Raji (cell line): ENCODE measurements around the gene NPEPPS.
A peak's percentile ranks its signal among the peaks of the same experiment; 100 is the strongest.

Experiments
- POLR2A ChIP-seq: IDR thresholded peaks from 2 replicates; pipeline ENCODE4 v1.6.1; 2011; ENCODE audit warnings: low read depth, low read length, control low read depth; ENCODE audit not compliant: insufficient read depth

The NPEPPS gene

GRCh38 chr17:47629826-47630225 is 98.9 kb downstream of the NPEPPS start:
- TF ChIP-seq POLR2A = no peak

GRCh38 chr17:47630614-47631013 is 99.7 kb downstream of the NPEPPS start:
- no peak for TF ChIP-seq POLR2A

GRCh38 chr17:47632991-47633390 is 102.1 kb downstream of the NPEPPS start:
- no peak for TF ChIP-seq POLR2A

DNA sequence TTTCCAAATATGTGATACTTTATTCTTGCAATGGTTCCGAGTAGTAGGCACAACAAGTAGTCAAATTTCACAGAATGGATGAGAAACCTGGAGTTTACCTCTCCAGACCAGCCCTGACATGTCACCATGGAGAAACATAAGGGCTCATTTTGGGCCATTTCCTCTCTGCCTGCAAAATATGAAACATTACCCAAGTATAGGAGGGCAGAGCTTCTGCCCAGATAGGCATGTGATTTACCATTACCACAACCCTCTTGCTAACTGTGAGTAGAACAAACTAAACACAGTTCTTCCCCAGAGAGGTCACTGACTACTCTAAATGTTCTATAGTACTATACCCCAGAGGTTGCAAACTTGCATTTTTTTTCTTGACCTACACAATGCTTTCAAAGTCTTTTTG is 103.1 kb downstream of the NPEPPS start:
- TF ChIP-seq POLR2A = no peak

DNA sequence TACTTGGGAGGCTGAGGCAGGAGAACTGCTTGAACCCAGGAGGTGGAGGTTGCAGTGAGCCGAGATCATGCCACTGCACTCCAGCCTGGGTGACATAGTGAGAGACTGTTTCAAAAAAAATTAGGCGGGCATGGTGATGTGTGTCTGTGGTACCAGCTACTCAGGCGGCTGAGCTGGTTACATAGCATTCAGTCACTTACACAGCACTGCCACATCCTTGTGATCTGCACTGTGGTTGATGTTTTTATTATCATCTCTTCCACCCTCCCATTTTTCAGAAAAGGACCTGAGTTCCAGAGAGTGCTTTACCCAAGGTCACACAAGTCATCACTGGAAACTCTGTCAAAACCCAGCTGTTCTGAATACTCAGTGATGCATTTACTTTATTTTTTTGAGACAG is 104.0 kb downstream of the NPEPPS start:
- TF ChIP-seq POLR2A = no peak

- no peak for TF ChIP-seq POLR2A
Observed at GRCh38 chr17:47635734-47636133, 104.8 kb downstream of the NPEPPS start.

DNA sequence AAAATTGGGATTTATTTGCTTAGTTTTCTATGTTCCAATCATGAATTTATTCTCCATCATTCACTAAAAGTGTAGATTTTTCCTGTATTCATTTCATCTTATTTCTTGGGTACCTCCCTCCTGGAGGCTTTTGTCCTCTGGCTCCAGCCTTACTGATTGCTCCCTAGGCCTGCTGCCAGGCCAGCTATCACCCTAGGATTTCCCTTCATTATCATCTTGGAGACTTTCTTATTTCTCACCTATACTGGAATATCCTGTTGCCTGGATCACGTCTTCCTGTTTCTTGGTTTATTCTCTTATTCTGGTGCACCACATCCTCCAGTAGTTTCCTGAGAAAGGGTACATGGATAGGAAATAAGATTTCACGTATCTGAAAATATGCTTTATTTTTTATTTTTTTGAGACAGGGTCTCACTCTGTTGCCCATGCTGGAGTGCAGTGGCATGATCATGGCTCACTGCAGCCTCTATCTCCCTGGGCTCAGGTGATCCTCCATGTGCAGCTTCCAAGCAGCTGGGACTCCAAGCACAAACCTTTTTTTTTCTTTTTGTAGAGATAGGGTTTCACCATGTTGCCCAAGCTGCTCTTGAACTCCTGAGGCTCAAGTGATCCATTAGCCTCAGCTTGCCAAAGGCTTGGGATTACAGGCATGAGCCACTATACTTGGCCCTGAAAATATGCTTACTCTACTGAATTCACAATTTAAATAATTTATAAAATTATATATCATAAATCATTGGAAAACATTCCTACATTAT is 105.5 kb downstream of the NPEPPS start:
- no peak for TF ChIP-seq POLR2A

DNA sequence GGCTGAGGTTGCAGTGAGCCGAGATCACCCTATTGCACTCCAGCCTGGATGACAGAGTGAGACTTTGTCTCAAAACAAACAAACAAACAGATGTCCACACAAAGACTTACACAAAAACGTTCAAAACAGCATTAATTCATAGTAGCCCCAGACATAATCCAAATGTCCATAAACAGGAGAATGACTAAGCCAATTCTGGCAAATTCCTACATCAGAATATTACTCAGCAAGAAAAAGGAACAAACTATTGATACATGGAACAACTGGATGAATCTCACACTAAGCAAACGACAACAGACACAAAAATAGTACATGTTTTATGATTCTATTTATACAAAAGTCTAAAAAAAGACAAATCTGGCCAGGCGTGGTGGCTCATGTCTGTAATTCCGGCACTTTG is 108.0 kb downstream of the NPEPPS start:
- no peak for TF ChIP-seq POLR2A

DNA sequence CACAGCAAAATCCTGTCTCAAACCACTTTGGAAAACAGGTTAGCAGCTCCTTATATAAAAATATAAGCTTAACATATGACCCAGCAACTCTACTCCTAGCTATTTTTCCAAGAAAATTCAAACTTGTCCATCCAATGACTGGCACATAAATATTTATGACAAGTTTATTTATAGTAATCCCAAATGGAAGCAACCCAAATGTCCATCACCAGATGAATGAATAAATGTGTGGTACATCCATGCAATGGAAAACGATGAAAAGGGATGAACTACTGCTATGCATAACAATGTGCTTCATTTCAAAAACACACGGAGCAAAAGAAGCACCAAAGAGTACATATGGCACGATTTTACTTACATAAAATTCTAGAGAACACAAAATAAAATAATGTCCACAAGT is 109.2 kb downstream of the NPEPPS start:
- TF ChIP-seq POLR2A = no peak

- TF ChIP-seq POLR2A = no peak
Observed at GRCh38 chr17:47641202-47641601, 110.3 kb downstream of the NPEPPS start.

DNA sequence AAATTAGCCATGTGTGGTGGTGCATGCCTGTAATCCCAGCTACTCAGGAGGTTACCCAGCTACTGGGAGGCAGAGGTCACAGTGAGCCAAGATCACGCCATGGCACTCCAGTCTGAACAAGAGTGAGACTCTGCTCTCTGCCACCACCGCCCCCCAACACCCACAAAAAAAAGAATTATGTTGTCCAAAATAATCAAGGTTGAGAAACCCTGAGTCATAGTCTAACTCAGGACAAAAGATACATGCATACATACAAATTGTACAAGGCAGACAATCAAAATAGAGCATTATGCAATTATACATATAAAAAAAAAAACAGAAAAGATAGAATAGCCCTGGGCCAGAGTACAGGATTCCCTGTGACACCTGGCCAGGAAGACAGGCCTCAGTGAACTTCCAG is 112.2 kb downstream of the NPEPPS start:
- TF ChIP-seq POLR2A = no peak

- no peak for TF ChIP-seq POLR2A
Observed at GRCh38 chr17:47644324-47644723, 113.4 kb downstream of the NPEPPS start.

- peak; percentile 95 for TF ChIP-seq POLR2A
Observed at GRCh38 chr17:47649153-47649971, 118.5 kb downstream of the NPEPPS start, which contains the start of gene KPNB1. TSS of gene KPNB1 (plus strand) at chr17:47649919. CDS start at chr17:47650245, 326 bp downstream.

- no peak for TF ChIP-seq POLR2A
Observed at GRCh38 chr17:47649972-47650524, 119.1 kb downstream of the NPEPPS start.

DNA sequence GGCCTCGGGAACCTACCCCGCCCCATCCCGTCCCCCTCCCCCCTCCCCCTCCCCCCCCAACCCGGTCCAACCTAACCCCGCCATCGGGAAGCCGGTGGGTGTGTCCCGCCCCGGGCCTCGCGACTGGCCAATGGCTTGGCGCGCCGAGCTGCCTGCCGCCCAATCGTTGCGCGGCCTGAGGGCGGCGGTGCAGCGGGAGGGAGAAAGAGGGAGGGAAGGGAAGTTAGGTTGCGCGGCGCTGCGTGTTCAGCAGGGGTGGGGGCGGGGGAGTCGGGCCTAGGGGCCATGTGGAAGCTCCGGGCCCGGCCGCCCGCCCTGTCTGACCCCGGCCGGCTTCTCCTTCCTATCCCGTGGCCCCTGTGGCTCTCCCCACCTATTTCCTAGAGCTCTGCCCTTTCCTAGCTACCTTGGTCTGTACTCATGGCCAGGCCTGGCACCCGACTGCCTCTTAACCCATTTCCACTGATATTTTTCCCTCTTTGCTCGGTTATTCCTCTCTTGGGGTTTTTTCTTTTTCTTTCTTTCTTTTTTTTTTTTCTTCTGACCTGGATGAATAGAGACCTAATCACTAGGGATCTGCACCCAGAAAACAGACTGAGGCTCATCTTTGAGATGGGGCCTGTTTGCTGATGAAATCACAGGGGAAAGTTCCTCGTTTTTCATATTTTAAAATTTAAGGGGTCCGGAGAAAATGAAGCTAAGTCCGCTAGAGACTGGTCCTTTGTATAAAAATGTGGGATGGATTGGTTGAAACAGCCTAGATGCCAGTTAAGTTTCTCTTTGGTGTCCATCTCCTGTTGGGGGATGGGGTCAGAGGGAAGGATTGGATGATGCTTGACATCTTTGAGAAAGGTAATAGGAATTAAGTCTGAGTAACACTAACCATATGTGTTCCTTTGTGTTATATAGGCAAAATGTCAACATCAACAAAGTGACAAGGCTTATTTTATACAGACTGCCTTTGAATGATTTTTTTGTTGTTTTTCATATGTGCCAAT is 119.9 kb downstream of the NPEPPS start:
- peak; percentile 41 for TF ChIP-seq POLR2A
